ENCODE measurements around the gene LEFTY1. TPM values are rescaled to one million over a fixed set of nuclear protein-coding genes. Genes with fewer than 3 reads are reported as not detected.

The LEFTY1 gene
- total RNA-seq, 1 donor from 2014 or later, result not detected

- Mint-ChIP-seq H3K9me3 (no peaks in the 10 kb centered on the region), H3K4me3 (no peak overlapping the region), H3K27me3 (no peaks in the 10 kb centered on the region), H3K4me1 (peaks cover 18% of the 10 kb centered on the region), H3K36me3 (ENCODE audit: low read depth) (peaks cover 76% of the 10 kb centered on the region), H3K27ac (no peak overlapping the region)
- intact Hi-C loops (cut with micrococcal nuclease), result loop anchor here (5.0 to 10.0 kb wide), 2 partner anchors 57 to 265 kb away; partner anchors contain the start of gene ENAH
- CTCF ChIA-PET, result no interaction called here
- no peak for TF ChIP-seq CTCF (IDR thresholded peaks at IDR 0.05)
- DNase-seq (no peak), ATAC-seq (ENCODE audit: low read depth) (no peak)
- POLR2A ChIA-PET, result interaction anchor here (0.8 to 1.6 kb wide), 3 partner anchors 23 to 475 kb away, joined by 3 to 4 read pairs (median 3); partner anchors contain the start of gene TMEM63A
Measured at GRCh38 chr1:225919906-225920305, 31.0 kb upstream of the LEFTY1 start.

- intact Hi-C loops (cut with micrococcal nuclease), result no loop called here
- Mint-ChIP-seq H3K4me1 (peaks cover 10% of the 10 kb centered on the region), H3K9me3 (no peaks in the 10 kb centered on the region), H3K36me3 (ENCODE audit: low read depth) (peaks cover 78% of the 10 kb centered on the region), H3K27me3 (no peaks in the 10 kb centered on the region), H3K27ac (no peak overlapping the region), H3K4me3 (no peak overlapping the region)
- ATAC-seq (ENCODE audit: low read depth) (no peak), DNase-seq (no peak)
- TF ChIP-seq CTCF (IDR thresholded peaks at IDR 0.05), result no peak
- CTCF ChIA-PET, result no interaction called here
- POLR2A ChIA-PET, result interaction anchor here (0.6 to 0.7 kb wide), 2 partner anchors 13 to 599 kb away, joined by 3 to 5 read pairs; no protein-coding TSS in a partner anchor
Measured at GRCh38 chr1:225918280-225918679, 29.3 kb upstream of the LEFTY1 start.

- no peaks in the 10 kb centered on the region for H3K27me3 Mint-ChIP-seq
- no peak overlapping the region for H3K4me3 Mint-ChIP-seq
- intact Hi-C loops (cut with micrococcal nuclease), result no loop called here
- ChIA-PET POLR2A (no interaction called here), CTCF (no interaction called here)
- ATAC-seq (ENCODE audit: low read depth), result no peak
- H3K27ac Mint-ChIP-seq, result no peak overlapping the region
- H3K36me3 Mint-ChIP-seq (ENCODE audit: low read depth), result peaks cover 79% of the 10 kb centered on the region
- H3K9me3 Mint-ChIP-seq, result no peaks in the 10 kb centered on the region
- DNase-seq, result no peak
- TF ChIP-seq CTCF (IDR thresholded peaks at IDR 0.05), result no peak
- H3K4me1 Mint-ChIP-seq, result peaks cover 4% of the 10 kb centered on the region
Measured at GRCh38 chr1:225917536-225917935, 28.6 kb upstream of the LEFTY1 start.

- TF ChIP-seq CTCF (IDR thresholded peaks at IDR 0.05), result no peak
- no peaks in the 10 kb centered on the region for H3K4me1 Mint-ChIP-seq
- no peak overlapping the region for H3K27ac Mint-ChIP-seq
- H3K4me3 Mint-ChIP-seq, result no peak overlapping the region
- CTCF ChIA-PET, result no interaction called here
- DNase-seq, result no peak
- no peak for ATAC-seq (ENCODE audit: low read depth)
- intact Hi-C loops (cut with micrococcal nuclease), result no loop called here
- H3K36me3 Mint-ChIP-seq (ENCODE audit: low read depth), result peaks cover 78% of the 10 kb centered on the region
- H3K27me3 Mint-ChIP-seq, result no peaks in the 10 kb centered on the region
- POLR2A ChIA-PET, result no interaction called here
- H3K9me3 Mint-ChIP-seq, result no peaks in the 10 kb centered on the region
Measured at GRCh38 chr1:225917101-225917500, 28.2 kb upstream of the LEFTY1 start.

DNA sequence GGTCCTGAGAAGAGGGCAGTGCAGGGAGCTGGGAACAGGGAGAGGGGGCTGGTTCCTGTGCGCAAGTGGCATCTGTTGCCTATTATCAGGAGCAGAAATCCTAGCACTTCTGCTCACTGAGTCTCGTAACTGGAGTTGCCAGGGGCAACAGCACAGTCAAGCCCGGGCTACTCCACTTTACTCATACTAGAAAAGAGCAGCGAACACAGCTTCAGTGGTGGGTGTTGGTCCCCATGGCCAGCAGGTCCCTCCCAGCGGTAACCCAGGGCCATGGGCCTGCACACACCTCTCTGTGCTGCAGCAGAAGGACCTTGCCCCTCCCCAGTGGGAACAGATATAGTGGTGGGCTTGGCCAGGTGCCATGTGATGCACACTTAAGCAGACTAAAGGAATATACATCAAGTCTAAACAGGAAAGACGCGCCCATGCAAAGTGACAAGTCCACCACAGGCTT lies 26.6 kb upstream of the LEFTY1 start:
- DNase-seq (no peak), ATAC-seq (ENCODE audit: low read depth) (no peak)
- H3K36me3 Mint-ChIP-seq (ENCODE audit: low read depth), result peaks cover 68% of the 10 kb centered on the region
- no peak overlapping the region for H3K4me3 Mint-ChIP-seq
- H3K9me3 Mint-ChIP-seq, result no peaks in the 10 kb centered on the region
- TF ChIP-seq CTCF (IDR thresholded peaks at IDR 0.05), result no peak
- H3K27ac Mint-ChIP-seq, result no peak overlapping the region
- ChIA-PET CTCF (no interaction called here), POLR2A (interaction anchor here (0.6 kb wide), 2 partner anchors 9 to 30 kb away, joined by 4 to 5 read pairs; partner anchors contain the start of gene PYCR2)
- no peaks in the 10 kb centered on the region for H3K27me3 Mint-ChIP-seq
- intact Hi-C loops (cut with micrococcal nuclease), result no loop called here
- H3K4me1 Mint-ChIP-seq, result peaks cover 11% of the 10 kb centered on the region

Data from activated B cell treated with CpG ODN at 0.5 μM for 24 hours (primary cell).